ENCODE data around the gene DNAJA1.
A peak's percentile ranks its signal among the peaks of the same experiment; 100 is the strongest.

The DNAJA1 gene

DNA sequence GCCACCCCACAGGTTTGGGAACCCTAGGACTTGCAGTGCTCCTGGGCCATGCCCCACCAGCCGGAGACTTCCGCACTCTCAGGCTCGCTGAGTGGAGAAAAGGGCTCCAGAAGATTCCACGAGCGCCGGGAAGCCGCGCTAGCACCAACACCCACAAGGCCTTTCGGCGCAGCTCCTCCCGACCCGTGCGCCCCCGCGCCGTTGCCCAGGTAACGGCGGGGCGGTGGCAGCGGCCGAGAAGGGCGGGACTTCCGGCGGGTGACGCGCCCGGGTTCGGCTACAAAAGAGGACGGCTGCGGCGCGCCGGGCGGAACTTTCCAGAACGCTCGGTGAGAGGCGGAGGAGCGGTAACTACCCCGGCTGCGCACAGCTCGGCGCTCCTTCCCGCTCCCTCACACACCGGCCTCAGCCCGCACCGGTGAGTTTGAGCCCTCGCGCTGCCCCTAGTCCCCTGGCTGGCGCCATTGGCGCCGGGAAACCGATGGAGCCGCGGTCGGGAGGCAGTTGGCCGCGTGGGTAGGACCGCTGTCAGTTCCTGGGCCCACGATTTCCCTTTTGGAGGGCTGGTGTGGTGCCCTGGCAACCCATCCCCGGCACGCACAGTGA, at the start of gene DNAJA1:
DNAJA1 (plus strand) TSS at position 308 of the 606 bp plus-strand sequence. CDS start 1,212 bp downstream, outside the sequence.
- Histone ChIP-seq H2AFZ (ENCODE audit: low read length) (no peak within 1 kb of the TSS), H3K9me2 (ENCODE audit: low read depth, low read length) (no peaks in the 10 kb centered on the region), H3K9ac (ENCODE audit: low read length) (peak within 1 kb of the TSS; percentile 98), H3K4me2 (ENCODE audit: low read length) (peak within 1 kb of the TSS; percentile 93), H3K9me3 (ENCODE audit: low read length) (no peaks in the 10 kb centered on the region), H3K4me3 (ENCODE audit: low read depth, low read length, poor library complexity, severe bottlenecking) (peak within 1 kb of the TSS; percentile 95), H3F3A (ENCODE audit: insufficient read depth, low read length) (no peaks in the 10 kb centered on the region), H4K20me1 (ENCODE audit: insufficient read depth, low read length) (0 out of 2 replicates have a peak, but pooled peaks cover 3% of the 10 kb centered on the region), H3K4me1 (ENCODE audit: insufficient read depth, low read length, severe bottlenecking) (peaks cover 54% of the 10 kb centered on the region), H3K79me2 (ENCODE audit: insufficient read depth, low read length) (peaks cover 91% of the 10 kb centered on the region), H3K27ac (ENCODE audit: low read depth, low read length, poor library complexity, severe bottlenecking) (peak within 1 kb of the TSS; percentile 83), H3K36me3 (ENCODE audit: insufficient read depth, low read length) (peaks cover 71% of the 10 kb centered on the region), H3K27me3 (ENCODE audit: insufficient read depth, low read length) (no peaks in the 10 kb centered on the region)
- TF ChIP-seq EZH2 (IDR thresholded peaks at IDR 0.05; ENCODE audit: borderline replicate concordance, low read length): no peak
- TF ChIP-seq, protein P1, sequence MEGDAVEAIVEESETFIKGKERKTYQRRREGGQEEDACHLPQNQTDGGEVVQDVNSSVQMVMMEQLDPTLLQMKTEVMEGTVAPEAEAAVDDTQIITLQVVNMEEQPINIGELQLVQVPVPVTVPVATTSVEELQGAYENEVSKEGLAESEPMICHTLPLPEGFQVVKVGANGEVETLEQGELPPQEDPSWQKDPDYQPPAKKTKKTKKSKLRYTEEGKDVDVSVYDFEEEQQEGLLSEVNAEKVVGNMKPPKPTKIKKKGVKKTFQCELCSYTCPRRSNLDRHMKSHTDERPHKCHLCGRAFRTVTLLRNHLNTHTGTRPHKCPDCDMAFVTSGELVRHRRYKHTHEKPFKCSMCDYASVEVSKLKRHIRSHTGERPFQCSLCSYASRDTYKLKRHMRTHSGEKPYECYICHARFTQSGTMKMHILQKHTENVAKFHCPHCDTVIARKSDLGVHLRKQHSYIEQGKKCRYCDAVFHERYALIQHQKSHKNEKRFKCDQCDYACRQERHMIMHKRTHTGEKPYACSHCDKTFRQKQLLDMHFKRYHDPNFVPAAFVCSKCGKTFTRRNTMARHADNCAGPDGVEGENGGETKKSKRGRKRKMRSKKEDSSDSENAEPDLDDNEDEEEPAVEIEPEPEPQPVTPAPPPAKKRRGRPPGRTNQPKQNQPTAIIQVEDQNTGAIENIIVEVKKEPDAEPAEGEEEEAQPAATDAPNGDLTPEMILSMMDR (IDR thresholded peaks at IDR 0.05; ENCODE audit: low read length): no peak

DNA sequence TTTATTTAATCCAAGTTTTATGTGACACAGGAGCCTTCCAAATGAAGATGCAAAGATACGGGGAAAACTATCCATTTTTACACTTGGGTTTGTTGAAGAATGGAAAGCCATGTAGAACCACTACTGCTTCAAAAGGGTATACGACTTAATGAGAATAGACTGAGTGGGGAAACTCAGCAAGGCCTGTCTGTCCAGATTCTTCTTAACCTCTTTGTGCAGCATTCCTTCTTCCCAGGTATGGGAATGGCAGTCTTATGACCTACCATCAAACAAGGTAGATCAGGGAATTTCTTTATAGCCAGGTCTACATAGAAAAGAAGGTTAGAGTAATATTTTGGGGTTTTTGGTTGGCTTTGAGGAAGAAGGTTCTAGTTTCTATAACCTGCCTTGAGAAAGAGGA, 47.0 kb upstream of the DNAJA1 start:
- Histone ChIP-seq H3K27ac (ENCODE audit: low read depth, low read length, poor library complexity, severe bottlenecking) (no peak overlapping the region), H2AFZ (ENCODE audit: low read length) (no peak overlapping the region), H3K36me3 (ENCODE audit: insufficient read depth, low read length) (peaks cover 59% of the 10 kb centered on the region), H3K9ac (ENCODE audit: low read length) (no peak overlapping the region), H3K4me2 (ENCODE audit: low read length) (no peak overlapping the region), H3F3A (ENCODE audit: insufficient read depth, low read length) (no peaks in the 10 kb centered on the region), H3K79me2 (ENCODE audit: insufficient read depth, low read length) (no peaks in the 10 kb centered on the region), H3K4me3 (ENCODE audit: low read depth, low read length, poor library complexity, severe bottlenecking) (no peak overlapping the region), H3K9me2 (ENCODE audit: low read depth, low read length) (no peaks in the 10 kb centered on the region), H3K9me3 (ENCODE audit: low read length) (no peaks in the 10 kb centered on the region), H4K20me1 (ENCODE audit: insufficient read depth, low read length) (no peaks in the 10 kb centered on the region), H3K27me3 (ENCODE audit: insufficient read depth, low read length) (no peaks in the 10 kb centered on the region), H3K4me1 (ENCODE audit: insufficient read depth, low read length, severe bottlenecking) (no peaks in the 10 kb centered on the region)
- TF ChIP-seq, protein P1 (IDR thresholded peaks at IDR 0.05; ENCODE audit: low read length): no peak
- no peak for TF ChIP-seq EZH2 (IDR thresholded peaks at IDR 0.05; ENCODE audit: borderline replicate concordance, low read length)

DNA sequence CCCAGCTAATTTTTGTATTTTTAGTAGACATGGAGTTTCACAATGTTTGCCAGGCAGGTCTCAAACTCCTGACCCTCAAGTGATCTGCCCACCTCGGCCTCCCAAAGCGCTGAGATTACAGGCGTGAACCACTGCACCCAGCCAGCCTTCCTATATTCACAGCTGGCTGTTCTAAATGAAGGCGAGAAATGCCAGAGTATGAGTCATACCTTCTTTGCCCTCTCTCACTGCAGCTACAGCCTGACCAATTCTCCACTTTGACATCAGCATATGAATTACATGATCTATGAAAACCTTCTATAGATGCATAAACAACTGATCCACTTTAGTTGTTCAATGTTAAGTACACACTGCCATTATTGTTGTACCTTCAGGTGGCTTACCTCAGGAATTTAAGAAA, 38.1 kb upstream of the DNAJA1 start:
- Histone ChIP-seq H3K9me3 (ENCODE audit: low read length) (no peaks in the 10 kb centered on the region), H3K4me1 (ENCODE audit: insufficient read depth, low read length, severe bottlenecking) (no peaks in the 10 kb centered on the region), H3K36me3 (ENCODE audit: insufficient read depth, low read length) (peaks cover 81% of the 10 kb centered on the region), H4K20me1 (ENCODE audit: insufficient read depth, low read length) (no peaks in the 10 kb centered on the region), H3K4me3 (ENCODE audit: low read depth, low read length, poor library complexity, severe bottlenecking) (no peak overlapping the region), H3K79me2 (ENCODE audit: insufficient read depth, low read length) (0 out of 2 replicates have a peak, but pooled peaks cover 4% of the 10 kb centered on the region), H3K9me2 (ENCODE audit: low read depth, low read length) (no peaks in the 10 kb centered on the region), H3K27ac (ENCODE audit: low read depth, low read length, poor library complexity, severe bottlenecking) (no peak overlapping the region), H3K4me2 (ENCODE audit: low read length) (no peak overlapping the region), H3F3A (ENCODE audit: insufficient read depth, low read length) (no peaks in the 10 kb centered on the region), H3K9ac (ENCODE audit: low read length) (no peak overlapping the region), H3K27me3 (ENCODE audit: insufficient read depth, low read length) (no peaks in the 10 kb centered on the region), H2AFZ (ENCODE audit: low read length) (no peak overlapping the region)
- TF ChIP-seq, protein P1 (IDR thresholded peaks at IDR 0.05; ENCODE audit: low read length): no peak
- no peak for TF ChIP-seq EZH2 (IDR thresholded peaks at IDR 0.05; ENCODE audit: borderline replicate concordance, low read length)
